ENCODE results near the gene TMBIM6.

TMBIM6 gene

DNA sequence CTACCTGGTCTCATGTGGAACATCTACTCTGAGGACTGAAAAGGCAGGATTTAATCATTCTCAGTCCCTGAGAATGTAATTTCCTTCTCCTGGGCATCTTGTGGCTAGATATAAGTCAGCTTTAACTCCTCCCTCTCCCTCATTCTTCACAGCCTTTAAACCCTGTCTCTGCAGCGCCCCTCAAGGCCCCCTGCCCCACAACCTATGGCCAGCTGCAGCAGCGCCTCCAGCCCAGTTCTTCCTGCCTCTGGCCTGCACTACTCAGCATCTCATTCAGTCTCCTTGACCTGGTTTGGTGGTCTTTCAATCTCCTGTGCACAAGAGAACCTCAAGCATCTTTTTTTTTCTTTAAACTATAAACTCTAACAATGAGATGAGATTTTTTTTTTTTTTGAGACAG lies 57.6 kb downstream of the TMBIM6 start:
- no peak for DNase-seq

DNA sequence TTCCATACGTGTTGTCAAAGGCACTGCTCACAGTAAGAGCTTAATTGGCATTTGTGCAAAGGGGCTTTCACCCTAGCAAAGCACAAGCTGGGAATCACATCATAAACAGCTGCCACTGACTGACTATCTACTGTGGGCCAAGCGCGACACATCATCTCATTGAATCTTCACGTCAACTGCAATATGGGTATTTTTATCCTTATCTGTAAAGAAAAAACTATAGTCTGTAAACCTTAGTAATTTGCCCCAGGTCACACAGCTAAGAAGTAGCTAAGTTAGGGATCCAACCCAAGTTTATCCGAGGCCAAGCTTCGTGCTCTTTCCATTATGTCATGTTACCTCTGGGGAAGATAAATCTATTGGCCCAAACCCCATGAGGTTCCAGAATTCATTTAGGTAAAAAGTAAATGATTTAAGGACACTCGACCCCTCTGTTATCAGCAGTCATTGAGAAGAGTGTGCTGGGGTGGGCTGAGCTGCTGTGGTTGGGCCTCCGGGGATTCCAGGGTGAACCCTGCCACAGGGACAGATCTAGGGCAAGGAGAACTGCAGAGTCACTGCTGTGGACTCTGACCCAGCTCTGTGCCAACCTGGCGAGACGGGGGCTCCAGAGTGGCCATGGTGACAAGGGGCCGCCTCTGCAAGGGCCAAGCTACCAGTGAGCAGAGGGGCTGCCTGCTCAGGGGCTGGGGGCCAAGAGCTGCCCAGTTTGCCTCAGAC lies 59.2 kb downstream of the TMBIM6 start:
- no peak for DNase-seq

DNA sequence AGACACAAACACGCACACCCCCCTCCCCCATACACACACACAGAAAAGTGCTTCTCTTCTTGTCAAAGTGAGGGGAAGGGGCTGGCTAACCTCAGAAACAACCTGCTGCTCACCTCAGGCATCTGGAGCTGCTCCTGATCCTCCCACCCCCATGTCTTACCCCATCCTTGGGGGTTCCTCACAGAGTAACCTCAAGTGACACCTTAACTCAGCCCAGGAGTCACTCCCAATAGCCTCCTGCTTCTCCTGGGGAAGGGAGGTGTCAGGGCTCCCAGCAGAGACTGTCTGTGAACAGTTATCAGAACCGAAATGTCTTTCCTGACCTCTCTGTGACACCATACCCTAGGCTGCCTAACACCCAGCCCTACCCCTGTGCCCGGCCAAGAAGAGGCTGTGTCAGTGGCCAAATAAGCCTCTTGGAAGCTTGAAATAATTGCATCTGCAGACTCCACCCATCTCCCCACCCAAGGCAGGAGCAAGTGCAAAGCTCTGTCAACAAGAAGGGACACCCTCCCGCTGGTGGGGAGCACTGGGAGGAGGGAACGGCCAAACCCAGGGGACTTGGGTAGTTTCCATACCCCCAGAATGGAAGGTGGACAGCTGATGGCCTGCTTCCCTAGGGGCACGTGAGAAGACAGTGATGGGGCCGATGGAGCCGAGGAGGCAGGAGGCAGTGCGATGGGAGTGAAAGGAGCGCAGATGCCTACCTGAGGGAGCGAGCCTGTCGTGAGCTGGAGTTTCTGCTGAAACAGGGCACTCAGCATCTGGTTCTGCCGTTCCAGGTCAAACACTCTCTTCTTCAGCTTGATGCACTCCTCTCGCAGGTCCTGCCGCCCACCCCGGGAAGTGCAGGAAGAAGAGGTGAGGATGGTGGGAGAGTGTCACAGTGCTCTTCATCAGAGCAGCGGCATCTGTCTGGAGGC lies 60.0 kb downstream of the TMBIM6 start:
- no peak for DNase-seq

- no peak for DNase-seq
Measured at GRCh38 chr12:49803693-49804450, 62.5 kb downstream of the TMBIM6 start.

DNA sequence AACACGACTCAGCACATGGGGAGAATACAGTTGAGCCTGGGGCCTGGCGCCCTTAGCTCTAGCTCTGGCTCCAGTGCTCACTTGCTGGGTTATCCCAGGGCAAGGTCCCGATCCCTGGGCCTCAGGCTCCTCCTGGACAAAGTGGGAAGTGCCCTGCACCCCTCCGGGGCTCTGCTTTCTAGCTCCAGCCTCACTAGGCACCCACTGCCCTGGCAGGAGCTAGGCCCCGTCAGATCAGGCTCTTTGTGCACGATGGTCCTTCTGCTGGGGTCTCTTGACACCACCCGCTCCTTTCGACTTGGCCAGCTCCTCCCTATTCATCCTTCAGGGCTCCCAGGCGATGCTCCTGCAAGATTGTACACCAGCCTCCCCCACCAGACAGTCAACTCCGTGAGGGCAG lies 63.5 kb downstream of the TMBIM6 start:
- no peak for DNase-seq

GRCh38 chr12:49805409-49805808 lies 64.1 kb downstream of the TMBIM6 start:
- DNase-seq = no peak

GRCh38 chr12:49806321-49806813 lies 65.0 kb downstream of the TMBIM6 start:
- DNase-seq = no peak

DNA sequence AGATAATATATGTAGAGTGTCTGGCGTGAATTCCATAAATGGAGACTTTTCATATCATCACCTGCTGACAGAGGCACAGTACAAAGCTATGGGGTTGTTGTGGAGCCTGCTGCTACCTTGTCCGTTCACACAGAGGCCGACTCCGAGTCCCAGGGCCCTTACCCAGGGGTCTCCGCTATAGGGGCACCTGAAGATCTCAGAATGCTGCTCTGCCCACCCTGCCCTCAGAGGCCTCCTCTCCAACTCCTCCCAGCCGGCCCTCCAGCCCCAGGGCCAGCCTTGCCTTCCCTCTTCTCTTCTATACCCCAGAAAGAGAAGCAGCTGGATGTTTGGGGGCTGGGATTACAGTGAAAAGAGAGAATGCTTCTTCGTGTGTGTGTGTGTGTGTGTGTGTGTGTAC lies 65.5 kb downstream of the TMBIM6 start:
- DNase-seq = no peak

DNA sequence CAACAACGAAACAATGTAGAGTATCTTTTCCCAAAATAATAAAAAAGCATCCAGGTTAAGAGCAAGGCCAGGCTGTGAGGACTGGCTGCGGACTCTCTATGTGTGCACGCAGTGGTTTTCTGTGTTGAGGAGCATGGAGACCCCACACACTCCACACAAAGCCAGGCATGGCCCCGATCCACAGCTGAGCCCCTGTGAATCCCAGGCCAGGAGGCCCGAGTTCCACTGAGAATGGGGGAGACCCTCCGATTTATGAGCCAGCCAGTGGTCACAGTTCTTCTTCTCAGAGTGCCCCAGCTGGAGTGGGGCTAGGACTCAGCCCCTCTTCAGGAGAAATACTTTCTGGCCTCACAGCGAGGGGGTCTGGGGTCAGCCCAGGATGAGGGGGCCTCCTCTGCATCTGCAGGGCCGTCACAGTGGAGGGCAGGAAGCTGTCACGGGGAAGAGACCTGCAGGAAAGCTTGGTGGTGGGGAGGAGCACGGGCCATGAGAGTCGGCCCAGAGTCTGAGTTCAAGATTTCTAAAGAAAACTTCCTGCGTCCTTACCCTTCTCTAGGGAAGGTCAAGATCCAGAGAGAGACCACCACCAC lies 66.7 kb downstream of the TMBIM6 start:
- DNase-seq = no peak

DNA sequence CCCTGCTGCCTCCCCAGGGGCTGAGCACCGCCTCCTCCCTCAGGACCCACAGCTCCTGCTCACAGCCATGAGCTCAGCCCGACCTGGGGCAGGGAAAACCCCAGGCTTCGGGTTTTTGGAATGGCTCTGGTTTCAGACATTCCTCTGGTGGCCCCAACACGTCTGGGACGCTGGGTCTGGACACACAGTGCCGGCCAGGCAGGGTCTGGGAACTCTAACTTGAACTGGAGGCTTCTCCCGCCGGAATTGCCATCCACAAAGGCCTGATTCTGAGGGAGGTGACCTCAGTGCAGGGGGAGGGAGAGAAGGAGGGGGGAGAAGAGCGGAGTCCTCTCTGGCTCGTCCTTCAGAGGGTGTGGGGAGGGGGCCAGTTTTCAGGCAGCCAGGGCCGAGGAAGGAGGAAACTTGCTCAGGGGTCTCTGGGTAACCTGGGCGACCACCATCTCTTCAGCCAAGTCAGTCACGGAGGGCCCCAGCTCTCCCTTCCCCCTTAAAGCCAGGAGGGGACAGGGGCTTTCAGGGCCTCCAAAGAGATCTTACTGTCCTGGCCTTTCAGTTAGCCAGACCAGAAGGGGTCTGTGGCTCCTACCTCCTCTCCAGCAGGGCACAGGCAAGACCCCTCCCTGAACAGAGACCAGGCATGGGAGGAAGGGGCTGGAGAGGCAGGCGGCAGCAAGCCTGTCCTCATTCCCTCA lies 67.5 kb downstream of the TMBIM6 start:
- no peak for DNase-seq

- no peak for DNase-seq
Measured at GRCh38 chr12:49809381-49809905, 68.1 kb downstream of the TMBIM6 start.

- DNase-seq = no peak
Measured at GRCh38 chr12:49809906-49810389, 68.6 kb downstream of the TMBIM6 start.

DNA sequence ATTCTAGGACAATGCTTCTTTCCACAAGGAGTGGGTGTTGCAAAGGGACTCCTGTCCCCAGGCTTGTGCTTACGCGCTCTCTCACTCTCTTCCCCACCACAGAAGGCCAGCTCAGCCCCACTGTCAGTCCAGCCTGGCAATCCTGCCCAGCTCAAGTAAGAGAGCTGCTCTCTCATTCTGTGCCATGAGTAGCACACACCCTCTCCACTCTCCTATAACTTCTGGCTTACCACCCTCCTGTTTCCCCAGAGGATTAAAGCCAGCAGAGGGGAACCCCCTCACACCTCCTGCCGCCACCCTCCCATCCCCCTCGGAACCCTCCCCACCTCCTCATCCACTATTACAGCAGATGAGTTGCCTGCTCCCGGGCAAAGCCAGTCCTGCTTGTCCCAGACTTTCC lies 69.8 kb downstream of the TMBIM6 start:
- no peak for DNase-seq

DNA sequence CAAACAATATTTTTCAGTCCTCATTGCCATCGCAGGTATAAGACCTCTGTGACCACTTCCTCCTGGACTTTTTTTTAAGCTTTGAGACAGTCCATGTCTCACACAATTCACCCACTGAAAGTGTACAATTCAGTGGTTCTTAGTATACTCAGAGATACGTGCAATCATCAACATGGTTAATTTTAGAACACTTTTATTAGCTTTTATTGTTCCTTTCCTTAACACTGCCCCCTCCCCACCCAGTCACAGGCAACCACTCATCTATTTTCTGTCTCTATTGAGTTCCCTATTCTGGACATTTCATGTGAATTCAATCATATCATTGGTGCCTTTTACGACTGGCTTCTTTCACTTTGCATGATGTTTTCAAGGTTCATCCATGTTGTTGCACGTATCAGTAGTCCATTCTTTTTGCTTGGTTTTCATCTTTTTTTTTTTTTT lies 70.6 kb downstream of the TMBIM6 start:
- DNase-seq = no peak

DNA sequence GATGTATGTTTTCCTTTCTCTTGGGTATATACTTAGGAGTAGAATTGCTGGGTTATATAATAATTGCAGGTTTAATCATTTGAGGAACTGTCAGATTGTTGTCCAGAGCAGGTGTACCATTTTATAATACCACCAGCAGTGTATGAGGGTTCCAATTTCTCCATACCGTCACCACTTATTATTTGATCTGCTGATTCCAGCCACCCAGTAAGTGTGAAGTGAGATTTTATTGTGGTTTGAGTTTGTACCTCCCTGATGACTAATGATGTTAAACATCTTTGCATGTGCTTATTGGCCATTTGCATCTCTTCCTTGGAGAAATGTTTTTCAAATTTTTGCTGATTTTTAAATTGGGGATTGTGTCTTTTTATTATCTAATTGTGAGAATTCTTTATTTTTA lies 71.8 kb downstream of the TMBIM6 start:
- DNase-seq = no peak
